HG02870 (cell line): Measurements from ENCODE around the gene PCDHB9.
"Not testable (repeated sequence)": the region's sequence is repeated elsewhere in the genome, so short reads cannot be mapped to it uniquely, and the experiment has no call there.

ENCODE experiments used
- ATAC-seq: cut with Tn5 transposase; IDR thresholded peaks from one replicate; pipeline ENCODE4 v1.9.1; 2021; ENCODE audit warnings: mild to moderate bottlenecking, moderate library complexity; ENCODE audit not compliant: unreplicated experiment

Gene PCDHB9

DNA sequence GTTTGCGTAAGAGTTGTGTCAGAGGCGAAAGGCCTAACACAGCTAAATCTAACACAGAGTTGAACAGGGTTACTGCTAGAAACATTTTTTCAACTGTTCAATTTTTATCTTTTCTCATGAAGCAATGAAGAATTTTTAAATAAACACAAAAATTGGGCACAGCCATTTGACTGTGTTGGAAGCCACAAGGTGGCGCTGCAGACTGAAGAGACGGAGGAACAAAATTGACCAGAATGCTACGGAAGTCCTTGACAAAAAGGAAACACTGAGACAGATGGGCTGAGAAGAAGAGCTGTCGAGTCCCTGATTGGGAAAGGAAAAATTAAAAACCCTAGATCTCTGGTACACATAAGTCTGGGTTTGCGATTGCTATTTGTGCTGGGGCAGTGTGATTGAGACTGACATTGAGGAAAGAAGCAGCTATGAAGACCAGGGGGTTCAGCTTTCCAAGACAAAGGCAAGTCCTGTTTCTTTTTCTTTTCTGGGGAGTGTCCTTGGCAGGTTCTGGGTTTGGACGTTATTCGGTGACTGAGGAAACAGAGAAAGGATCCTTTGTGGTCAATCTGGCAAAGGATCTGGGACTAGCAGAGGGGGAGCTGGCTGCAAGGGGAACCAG, at the start of gene PCDHB9:
Gene PCDHB9, plus strand, starts transcription at position 265 of the 616 bp plus-strand sequence. Its CDS starts 158 bp downstream, at position 423.
- ATAC-seq = no peak

DNA sequence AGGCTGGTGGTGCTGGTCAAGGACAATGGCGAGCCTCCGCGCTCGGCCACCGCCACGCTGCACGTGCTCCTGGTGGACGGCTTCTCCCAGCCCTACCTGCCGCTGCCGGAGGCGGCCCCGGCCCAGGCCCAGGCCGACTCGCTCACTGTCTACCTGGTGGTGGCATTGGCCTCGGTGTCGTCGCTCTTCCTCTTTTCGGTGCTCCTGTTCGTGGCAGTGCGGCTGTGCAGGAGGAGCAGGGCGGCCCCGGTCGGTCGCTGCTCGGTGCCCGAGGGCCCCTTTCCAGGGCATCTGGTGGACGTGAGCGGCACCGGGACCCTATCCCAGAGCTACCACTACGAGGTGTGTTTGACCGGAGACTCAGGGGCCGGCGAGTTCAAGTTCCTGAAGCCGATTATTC, 49.6 kb upstream of the PCDHB9 start:
- not testable (repeated sequence) for ATAC-seq

DNA sequence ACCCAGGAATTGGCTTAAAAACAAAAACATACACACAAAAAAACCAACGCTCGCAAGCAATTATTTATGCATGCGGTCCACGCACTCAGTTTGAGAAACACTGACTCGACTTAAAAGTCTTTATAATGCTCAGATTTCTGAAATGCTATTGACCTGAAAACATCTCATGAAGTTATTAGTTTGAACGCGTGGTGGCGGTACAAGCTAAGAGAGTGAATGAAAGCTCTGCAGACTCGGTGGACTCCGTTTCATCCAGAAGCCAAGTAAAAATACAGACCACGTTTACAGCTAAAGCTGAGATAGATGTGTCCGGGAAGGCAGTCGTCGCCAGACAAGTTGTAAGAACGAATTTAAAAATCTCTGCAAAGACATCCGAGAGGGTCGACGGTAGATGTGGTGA, 37.1 kb upstream of the PCDHB9 start, which contains the start of gene PCDHB6:
Gene PCDHB6, plus strand, starts transcription at position 246 of the 400 bp plus-strand sequence. CDS start 201 bp downstream, outside the sequence.
- no peak for ATAC-seq

DNA sequence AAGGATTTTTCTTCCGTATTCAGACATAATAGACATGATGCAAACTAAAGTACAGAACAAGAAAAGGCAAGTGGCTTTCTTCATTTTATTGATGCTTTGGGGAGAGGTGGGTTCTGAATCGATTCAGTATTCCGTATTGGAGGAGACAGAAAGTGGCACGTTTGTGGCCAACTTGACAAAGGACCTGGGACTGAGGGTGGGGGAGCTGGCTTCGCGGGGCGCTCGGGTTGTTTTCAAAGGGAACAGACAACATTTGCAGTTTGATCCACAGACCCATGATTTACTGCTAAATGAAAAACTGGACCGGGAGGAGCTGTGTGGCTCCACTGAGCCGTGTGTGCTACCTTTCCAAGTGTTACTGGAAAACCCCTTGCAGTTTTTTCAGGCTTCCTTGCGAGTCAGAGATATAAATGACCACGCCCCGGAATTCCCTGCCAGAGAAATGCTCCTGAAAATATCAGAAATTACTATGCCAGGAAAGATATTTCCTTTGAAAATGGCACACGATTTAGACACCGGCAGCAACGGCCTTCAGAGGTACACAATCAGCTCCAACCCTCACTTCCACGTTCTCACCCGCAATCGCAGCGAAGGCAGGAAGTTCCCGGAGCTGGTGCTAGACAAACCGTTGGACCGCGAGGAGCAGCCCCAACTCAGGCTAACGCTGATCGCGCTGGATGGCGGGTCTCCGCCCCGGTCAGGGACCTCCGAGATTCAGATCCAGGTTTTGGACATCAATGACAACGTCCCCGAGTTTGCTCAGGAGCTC, 36.6 kb upstream of the PCDHB9 start:
- ATAC-seq = no peak

GRCh38 chr5:141150993-141151325, 36.0 kb upstream of the PCDHB9 start:
- no peak for ATAC-seq

DNA sequence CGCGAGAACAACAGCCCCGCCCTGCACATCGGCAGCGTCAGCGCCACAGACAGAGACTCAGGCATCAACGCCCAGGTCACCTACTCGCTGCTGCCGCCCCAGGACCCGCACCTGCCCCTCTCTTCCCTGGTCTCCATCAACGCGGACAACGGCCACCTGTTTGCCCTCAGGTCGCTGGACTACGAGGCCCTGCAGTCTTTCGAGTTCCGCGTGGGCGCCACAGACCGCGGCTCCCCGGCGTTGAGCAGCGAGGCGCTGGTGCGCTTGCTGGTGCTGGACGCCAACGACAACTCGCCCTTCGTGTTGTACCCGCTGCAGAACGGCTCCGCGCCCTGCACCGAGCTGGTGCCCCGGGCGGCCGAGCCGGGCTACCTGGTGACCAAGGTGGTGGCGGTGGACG, 35.3 kb upstream of the PCDHB9 start:
- ATAC-seq = not testable (repeated sequence)

- not testable (repeated sequence) for ATAC-seq
Measured at GRCh38 chr5:141152096-141152495, 34.9 kb upstream of the PCDHB9 start.

GRCh38 chr5:141155540-141156374, 31.2 kb upstream of the PCDHB9 start:
- no peak for ATAC-seq

- not testable (repeated sequence) for ATAC-seq
Measured at GRCh38 chr5:141157356-141157755, 29.6 kb upstream of the PCDHB9 start.

DNA sequence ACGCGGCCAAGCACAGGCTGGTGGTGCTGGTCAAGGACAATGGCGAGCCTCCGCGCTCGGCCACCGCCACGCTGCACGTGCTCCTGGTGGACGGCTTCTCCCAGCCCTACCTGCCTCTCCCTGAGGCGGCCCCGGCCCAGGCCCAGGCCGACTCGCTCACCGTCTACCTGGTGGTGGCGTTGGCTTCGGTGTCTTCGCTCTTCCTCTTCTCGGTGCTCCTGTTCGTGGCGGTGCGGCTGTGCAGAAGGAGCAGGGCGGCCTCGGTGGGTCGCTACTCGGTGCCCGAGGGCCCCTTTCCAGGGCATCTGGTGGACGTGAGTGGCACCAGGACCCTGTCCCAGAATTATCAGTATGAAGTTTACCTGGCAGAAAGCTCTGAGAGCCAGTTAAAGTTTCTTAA, 29.1 kb upstream of the PCDHB9 start:
- ATAC-seq = not testable (repeated sequence)

- ATAC-seq = no peak
Measured at GRCh38 chr5:141172381-141173204, 14.4 kb upstream of the PCDHB9 start, which contains the start of gene PCDHB7. TSS of gene PCDHB7 (plus strand) at chr5:141172644. CDS start at chr5:141172836, 192 bp downstream.

- ATAC-seq = not testable (repeated sequence)
Measured at GRCh38 chr5:141174291-141175104, 12.5 kb upstream of the PCDHB9 start.

DNA sequence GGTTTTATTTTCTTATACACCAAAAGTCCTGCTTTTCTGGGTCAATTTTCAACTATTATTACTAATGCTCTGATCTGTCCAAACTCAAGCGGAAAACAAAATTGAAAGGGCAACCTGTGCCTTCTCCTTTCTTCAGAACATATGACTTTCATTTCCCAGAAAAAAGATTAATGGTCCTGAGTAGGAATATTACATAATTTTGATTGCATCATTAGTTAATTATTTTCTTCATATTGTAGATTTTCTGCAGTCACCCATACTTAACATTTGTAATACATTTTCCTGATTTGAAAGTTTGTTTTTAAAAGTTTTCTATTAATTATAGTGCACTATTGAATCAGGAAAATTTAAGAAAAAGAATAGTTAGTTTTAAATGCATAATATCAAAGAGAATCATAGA, 11.0 kb upstream of the PCDHB9 start:
- no peak for ATAC-seq

GRCh38 chr5:141177577-141178191, 9.3 kb upstream of the PCDHB9 start, which contains the start of gene PCDHB8:
TSS of gene PCDHB8 (plus strand) at chr5:141177790. CDS start at chr5:141178035, 245 bp downstream.
- not testable (repeated sequence) for ATAC-seq

DNA sequence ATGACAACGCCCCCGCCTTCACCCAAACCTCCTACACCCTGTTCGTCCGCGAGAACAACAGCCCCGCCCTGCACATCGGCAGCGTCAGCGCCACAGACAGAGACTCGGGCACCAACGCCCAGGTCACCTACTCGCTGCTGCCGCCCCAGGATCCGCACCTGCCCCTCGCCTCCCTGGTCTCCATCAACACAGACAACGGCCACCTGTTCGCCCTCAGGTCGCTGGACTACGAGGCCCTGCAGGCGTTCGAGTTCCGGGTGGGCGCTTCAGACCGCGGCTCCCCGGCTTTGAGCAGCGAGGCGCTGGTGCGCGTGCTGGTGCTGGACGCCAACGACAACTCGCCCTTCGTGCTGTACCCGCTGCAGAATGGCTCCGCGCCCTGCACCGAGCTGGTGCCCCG, 7.6 kb upstream of the PCDHB9 start:
- ATAC-seq = not testable (repeated sequence)

DNA sequence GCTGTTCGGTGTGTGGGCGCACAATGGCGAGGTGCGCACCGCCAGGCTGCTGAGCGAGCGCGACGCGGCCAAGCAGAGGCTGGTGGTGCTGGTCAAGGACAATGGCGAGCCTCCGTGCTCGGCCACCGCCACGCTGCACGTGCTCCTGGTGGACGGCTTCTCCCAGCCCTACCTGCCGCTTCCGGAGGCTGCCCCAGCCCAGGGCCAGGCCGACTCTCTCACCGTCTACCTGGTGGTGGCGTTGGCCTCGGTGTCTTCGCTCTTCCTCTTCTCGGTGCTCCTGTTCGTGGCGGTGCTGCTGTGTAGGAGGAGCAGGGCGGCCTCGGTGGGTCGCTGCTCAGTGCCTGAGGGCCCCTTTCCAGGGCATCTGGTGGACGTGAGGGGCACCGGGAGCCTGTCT, 7.1 kb upstream of the PCDHB9 start:
- ATAC-seq = not testable (repeated sequence)

DNA sequence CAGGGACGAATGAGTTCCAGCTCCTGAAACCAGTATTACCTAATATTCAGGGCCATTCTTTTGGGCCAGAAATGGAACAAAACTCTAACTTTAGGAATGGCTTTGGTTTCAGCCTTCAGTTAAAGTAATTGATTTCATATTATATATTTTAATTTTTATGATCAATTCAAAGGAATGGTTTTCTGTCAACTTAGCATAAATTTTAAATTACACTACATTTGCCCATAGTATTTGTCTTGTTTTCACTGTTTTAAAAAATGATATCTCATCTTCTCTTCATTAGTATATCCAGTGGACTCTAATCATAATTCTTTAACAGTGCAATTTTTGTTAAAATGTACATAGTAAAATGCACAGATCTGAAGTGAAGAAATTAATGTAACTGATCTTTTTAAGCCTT, 6.6 kb upstream of the PCDHB9 start:
- no peak for ATAC-seq

DNA sequence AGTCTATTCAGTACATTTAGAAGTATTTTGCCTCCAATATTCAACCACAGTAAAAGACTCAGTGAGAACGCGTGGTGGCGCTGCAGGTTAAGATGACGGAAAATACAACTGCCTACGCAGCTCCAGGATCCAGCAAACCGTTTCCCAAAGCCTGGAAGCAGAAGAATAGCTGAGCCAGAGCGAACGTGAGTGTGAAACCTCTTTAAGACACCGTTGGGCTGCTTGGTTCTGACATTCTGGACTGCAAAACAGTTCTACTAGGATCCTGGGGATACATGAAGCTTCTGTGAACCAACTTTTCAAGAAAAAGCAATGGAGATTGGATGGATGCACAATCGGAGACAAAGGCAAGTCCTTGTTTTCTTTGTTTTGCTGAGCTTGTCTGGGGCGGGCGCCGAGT, 4.7 kb upstream of the PCDHB9 start, which contains the start of gene PCDHB16:
Gene PCDHB16, plus strand, starts transcription at position 140 of the 400 bp plus-strand sequence. Its CDS starts 173 bp downstream, at position 313.
- no peak for ATAC-seq
